HG03108 (cell line): ENCODE results near the gene APBA2.
"Not testable (repeated sequence)": the region's sequence is repeated elsewhere in the genome, so short reads cannot be mapped to it uniquely, and the experiment has no call there.

Source experiments
- ATAC-seq: cut with Tn5 transposase; IDR thresholded peaks from one replicate; pipeline ENCODE4 v1.9.1; 2021; ENCODE audit warnings: moderate library complexity; ENCODE audit not compliant: unreplicated experiment

Gene APBA2

DNA sequence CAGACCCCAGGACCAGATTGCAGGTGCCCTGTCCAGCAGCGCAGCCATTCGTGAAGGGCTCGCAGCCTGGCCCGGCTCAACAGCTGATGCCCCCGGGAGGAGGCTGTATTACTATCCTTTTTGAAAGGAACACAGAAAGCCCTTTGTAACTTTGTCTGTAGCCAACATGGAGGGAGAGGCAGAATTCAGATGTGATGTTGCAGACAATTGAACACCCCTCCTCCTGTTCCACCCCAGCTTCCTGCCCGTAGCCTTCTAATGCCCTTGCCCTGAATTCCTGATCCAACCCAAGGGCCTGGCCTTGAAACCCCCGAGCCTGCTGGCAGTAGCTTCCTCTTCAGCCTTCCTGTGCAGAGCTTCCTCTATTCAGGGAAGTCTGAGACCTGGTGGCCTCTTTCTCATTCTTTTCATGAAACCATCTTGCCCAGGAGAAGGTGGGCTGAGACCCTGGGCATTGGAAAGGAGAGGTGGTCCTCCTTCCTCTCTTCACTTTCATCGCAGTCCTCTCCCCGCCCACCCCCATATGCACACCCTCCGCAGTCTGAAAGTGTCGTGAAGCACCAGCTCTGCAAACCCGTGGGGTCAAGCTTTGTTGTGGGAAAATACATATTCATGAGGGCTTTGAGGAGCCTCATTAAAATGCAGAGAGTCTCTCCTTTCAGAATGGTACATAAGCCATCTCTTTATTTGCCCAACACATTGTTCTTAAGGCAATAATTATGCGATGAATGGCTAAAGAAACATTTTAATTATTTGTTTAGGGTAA, 109.2 kb downstream of the APBA2 start:
- ATAC-seq = no peak

DNA sequence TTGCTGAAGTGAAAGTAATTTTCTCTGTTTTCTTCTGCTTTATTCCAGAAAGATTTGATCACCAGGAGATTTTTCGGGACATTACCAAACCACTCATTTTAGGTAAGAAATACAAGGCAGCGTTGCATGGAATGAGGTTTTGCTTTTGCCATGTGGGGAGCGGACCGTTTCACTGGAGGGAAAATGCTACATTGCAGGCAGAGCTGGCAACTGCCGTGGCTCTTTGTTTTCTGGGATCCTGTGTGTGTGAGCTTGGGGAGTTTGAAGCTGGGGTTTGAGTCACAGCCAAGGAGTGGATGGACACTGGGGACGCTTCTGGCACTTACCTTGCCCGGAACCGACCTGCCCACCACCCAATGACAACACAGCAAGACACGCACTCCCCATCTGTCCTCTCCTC, 109.9 kb downstream of the APBA2 start:
- no peak for ATAC-seq

DNA sequence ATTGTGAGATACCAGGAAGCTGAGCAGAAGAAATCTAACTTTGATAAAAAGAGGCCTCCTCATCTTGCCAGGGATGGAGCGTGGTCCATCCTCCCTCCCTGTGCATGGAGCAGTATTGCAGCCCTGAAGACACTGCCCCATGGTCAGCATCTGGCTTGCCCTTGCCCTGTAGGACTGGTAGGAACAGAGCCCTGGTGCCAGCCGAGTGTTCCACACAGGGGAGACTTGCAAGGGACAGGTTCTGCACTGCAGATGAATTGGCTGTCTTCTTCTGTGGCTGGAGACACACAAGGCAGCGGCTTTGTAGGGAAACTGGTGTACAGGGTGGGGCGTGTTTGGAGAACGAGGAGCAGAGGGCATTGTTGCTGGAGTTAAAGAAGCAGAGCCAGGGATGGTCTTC, 110.5 kb downstream of the APBA2 start:
- no peak for ATAC-seq

DNA sequence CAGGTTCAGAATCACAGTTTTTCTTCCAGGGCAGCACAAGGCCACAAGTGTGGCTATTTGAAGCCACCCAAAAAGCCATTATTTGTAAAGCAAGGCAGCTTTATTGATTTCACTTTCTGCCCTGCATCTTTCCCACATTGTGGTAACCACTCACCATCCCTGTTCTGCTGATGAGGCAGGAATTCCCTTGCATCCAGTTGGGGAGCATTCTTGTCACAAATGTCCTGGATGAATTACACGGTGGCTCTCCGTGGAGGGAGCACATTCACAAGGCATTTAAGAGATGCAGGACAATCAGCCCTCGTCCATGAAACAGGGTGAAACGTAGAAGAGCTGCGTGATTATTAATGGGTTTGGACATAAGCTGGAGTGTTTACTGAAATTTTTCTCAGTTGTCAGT, 111.2 kb downstream of the APBA2 start:
- ATAC-seq = no peak

DNA sequence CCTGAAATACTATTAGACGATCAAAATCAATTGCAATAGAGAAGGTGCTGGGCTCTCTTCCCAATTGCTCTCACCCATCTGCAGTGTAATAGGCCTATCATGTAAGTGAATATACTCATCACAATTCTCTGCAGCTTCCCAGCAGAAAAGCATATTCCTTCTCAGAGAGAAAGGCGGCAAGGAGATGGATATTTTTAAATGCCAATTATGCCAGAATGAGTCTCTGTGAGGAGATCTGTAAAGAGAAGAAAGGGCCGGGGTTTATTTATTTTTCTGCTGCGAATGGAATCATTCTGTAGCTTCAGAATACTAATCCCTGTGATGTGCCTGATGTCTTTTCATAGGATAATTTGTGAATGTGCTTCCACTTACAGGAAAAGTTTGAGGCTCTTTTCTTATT, 112.0 kb downstream of the APBA2 start:
- ATAC-seq = no peak

DNA sequence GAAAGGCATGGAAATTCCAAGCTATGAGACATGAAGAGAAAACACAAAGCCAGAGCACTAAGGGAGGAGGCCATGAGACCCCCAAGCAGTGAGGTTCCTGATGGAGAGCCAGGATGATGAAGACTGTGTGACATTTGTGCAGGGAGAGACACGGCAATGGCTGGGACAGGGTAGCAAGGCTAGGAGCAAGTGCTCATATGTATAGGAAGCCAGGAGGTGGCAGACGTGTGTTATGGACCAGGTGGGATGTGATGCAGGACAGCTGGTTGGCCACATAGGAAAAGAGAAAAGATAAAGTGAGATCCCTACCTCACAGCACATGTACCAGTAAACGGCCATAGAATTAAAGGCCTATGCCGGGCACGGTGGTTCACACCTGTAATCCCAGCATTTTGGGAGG, 112.7 kb downstream of the APBA2 start:
- ATAC-seq = no peak

DNA sequence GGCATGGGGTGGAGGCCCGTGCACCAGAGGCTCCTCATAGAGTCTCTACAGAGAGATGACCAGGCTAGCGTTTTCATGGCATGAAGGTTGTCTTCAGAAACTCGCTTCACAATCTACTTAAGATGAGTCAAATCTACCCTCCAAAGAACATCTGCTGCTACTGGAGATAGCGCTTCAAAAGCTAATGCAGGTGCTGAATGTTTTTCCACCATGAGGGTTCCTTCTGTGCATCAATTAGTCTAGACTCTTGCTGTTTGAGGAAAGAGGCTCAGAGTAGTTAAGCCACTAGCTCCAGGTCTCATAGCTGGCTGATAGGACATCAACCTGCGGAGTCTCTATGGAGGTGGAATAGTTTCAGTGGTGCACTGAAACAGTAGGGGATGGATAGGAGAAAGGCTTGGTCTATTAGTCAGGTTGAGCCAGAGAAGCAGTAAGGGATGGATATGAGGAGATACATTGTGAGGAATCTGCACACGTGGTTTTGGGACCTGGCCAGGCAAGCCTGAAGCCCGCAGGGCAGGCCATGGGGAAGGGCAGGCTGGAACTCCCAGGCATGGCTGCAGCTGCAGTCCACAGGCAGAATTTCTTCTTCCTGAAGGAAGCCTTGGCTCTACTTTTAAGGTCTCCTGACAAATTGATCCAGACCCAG, 117.5 kb downstream of the APBA2 start:
- ATAC-seq = no peak

DNA sequence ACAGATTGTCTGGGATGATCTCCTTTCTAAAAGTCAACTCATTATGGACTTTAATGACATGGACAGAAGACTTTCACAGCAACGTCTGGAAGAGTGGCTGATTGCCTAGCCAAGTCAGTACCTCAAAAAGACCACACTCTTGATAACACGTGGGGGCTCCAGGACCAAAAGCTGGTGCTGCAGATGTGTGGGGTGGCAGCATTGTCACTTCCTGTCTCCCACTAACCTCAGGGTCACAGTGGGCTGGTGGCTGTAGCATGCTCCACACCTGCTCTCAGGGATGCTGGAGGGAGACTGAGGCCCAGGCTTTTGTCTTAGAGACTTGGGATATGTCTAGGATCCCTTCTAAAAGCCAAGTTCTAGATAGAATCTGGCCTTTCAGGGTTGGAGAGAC, 118.1 kb downstream of the APBA2 start:
- ATAC-seq = no peak

DNA sequence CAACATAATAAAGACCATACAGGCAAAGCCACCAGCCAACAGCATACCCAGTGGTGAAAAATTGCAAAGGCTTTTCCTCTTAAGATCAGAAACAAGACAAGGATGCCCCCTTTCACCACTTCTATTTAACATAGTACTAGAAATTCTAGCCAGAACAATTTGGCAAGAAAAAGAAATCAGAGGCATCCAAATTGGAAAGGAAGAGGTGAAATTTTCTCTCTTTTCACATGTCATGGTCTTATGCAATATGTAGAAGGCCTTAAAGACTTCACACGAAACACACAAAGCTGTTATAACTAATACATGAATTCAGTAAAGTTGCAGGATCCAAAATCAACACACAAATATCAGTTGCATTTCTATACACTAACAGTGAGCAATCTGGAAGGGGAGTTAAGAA, 120.2 kb downstream of the APBA2 start:
- ATAC-seq = no peak

DNA sequence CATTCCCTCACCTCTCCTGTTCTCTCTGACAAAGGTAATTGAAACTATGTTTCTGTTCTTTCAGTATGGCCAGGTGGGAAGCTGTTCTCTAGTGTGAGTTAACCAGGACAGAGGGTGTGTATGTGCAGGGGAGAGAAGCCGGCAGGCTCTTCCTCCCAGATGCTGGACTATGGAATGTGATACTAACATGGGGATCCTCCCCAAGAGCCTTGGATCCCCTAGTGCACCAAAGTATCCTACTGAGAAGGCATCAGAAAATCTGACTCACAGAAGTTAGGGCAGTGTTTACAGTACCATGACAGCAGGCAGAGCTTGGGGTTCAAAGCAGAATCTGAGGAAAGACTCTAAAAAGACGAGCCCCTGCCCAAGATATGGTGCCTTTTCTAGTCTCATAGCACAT, 123.1 kb downstream of the APBA2 start:
- ATAC-seq = no peak

DNA sequence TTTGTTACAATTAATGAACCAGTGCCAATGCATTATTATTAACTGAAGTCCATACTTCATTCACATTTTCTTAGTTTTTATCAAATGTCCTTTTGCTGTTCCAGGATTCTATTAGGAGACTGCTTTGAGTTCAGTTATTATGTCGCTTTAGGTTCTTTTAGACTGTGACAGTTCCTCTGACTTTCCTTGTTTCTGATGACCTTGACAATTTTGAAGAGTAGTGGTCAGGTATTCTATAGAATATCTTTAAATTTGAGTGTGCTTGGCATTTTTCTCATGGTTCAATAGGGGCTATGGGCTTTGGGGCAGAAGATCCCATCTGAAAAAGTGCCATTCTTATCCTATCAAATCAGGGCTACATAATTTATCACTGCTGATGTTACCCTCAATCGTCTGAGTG, 126.3 kb downstream of the APBA2 start:
- ATAC-seq = no peak

DNA sequence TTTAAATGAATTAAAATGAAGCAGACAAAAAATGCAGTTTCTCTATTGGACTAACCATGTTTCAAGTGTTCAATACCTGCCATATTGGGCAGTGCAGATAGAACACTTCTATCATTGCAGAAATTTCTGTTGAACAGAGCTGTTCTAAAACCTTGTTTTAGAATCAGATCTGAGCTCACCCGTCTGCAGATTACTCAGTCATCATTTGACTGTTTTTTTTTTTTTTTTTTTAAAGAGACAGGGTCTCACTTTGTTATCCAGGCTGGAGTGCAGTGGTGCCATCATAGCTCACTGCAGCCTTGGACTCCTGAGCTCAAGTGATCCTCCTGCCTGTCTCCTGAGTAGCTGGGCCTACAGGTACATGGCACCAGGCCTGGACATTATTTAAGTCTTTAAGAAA, 128.7 kb downstream of the APBA2 start:
- ATAC-seq = no peak

DNA sequence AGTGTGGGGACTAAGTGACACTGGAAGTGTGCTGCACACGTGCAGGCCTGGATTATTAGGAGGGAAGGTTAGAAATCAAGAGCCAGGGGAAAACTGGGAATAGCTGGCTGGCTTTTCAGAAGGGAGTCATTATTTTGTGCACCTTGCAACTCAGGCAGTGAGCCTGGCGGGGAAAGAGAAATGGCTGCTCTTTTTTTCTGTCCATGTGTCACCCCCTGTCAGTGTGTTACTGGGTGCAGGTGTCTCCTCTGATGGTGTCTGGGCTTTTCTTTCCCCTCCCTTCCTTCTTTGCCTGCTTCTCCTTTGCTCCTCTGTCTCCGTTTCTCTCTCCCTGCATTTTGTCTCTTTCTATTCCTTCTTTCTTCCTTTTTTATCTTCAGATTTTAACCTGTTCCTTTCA, 130.7 kb downstream of the APBA2 start:
- no peak for ATAC-seq

DNA sequence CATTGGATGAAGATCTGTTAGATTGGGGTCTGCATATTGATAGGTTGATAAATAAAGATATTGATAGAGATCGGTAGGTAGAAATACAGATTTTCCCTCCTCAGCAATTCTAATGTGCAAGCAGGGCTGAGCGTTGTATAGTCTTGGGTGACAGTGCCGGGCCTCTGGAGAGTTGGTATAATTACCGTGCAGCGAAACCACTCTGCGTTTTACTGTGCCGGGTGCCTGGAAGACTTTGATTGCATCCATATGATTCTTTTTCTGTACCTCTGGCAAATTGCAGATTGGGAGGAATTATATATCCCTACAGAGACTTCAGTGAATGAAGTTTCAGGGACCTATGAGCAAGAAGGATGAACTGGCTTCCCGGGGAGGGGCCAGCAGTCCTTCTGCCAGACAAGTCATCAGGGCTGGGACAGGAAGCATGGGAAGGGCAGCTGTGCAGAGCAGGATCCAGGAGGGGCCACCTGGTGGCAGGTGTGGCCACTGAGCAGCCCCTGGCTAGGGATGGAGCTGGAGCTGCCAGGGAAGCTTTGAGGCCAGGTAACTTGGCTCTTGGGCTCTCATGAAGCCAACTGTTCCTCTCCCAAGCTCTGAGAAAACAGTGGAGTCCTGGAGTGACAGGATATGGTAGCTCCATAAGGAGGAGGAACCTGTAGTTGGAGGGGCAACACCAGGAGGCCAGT, 132.5 kb downstream of the APBA2 start:
- ATAC-seq = no peak

DNA sequence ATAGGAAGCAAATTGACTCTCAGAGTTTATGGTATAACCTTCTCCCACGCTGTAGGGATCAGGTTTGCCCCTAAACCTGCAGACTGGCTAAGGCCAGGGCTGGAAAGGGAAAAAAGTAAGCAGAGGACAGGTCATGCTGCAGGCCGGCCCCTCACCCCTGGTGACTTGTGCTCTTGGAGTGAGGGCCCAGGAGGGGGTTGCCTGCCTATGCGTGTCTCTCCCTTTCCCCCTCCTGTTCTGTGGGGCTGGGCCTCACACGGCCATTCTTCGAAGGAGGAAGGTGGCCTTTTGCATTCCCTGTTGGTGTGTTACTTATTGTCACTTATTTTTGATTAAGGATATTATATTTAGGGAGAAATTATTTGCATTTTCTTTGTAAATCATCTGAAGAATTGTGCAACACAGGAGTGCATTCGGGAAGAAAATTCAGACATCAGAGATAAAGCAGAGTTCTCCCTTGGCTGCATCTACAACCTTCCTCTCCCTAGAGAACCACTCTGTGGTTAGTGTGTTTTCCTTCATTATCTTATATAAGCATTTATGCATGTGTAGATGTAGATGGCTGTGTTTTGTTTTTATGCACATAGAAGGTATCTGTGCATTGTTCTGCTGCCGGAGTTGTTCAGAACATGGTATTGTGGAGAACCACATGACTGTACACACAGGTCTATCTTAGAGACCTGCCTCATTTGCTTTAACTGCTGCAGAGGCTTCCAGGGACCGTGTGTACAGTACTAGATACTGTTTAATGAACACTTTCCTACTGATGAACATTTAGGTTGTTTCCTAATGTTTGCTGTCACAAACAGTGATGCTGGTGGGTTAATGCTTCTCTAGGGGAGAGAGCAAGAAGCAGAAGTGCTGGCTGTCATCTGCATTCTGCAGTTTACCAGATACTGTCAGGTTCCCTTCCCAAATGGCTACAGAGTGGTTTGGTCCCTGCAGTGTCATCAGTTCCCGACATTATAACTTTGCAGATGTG, 133.5 kb downstream of the APBA2 start:
- ATAC-seq = no peak

DNA sequence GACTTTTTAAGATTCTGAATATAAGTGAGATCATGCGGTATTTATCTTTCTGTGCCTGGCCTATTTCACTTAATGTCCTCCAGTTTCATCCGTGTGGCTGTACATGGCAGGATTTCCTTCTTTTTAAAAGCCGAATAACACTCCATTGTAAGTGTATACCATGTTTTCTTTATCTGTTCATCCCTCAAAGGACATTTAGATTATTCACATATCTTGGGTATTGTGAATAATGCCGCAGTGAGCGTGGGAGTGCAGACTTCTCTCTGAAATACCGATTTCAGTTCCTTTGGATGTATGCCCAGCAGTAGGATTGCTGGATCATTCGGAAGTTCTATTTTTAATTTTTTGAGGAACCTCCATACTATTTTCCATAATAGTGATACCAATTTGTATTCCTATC, 136.1 kb downstream of the APBA2 start:
- ATAC-seq = no peak

DNA sequence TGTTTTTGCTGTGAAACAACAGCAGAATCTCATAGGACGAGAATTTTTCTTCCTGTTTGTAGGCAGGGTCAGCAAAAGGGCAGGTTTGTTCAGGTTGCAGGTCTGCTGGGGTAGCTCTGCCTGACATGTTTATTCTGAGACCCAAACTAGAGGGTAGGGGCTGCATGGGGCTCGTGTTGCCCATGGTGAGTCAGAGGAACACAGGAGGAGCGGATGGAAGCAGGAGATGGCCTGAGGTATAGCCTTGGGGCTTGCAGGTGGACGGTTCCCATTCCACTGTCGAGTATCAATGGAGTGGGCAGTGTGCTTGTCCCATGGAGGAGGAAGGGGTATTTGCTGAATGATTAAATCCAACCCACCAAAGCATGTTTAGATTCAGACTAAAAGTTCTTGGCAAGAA, 138.9 kb downstream of the APBA2 start:
- no peak for ATAC-seq

DNA sequence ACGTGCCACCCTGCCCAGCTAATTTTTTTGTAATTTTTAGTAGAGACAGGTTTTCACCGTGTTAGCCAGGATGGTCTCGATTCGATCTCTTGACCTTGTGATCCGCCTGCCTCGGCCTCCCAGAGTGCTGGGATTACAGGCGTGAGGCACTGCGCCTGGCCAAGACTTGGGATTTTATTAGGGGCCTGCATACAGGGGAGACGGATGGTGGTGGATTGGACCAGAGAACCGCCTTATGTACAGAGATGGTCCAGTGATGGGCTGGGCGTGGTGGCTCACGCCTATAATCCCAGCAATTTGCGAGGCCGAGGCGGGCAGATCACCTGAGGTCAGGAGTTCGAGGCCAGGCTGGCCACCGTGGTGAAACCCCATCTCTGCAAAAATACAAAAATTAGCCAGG, 139.6 kb downstream of the APBA2 start:
- not testable (repeated sequence) for ATAC-seq

DNA sequence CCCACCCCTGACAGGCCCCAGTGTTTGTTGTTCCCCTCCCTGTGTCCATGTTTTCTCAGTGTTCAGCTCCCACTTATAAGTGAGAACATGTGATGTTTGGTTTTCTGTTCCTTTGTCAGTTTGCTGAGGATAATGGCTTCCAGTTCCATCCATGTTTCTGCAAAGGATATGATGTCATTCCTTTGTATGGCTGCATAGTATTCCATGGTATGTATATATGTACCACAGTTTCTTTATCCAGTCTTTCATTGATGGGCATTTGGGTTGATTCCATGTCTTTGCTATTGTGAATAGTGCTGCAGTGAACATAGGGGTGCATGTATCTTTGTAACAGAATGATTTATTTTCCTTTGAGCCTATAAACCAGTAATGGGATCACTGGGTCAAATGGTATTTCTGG, 142.4 kb downstream of the APBA2 start:
- ATAC-seq = not testable (repeated sequence)

DNA sequence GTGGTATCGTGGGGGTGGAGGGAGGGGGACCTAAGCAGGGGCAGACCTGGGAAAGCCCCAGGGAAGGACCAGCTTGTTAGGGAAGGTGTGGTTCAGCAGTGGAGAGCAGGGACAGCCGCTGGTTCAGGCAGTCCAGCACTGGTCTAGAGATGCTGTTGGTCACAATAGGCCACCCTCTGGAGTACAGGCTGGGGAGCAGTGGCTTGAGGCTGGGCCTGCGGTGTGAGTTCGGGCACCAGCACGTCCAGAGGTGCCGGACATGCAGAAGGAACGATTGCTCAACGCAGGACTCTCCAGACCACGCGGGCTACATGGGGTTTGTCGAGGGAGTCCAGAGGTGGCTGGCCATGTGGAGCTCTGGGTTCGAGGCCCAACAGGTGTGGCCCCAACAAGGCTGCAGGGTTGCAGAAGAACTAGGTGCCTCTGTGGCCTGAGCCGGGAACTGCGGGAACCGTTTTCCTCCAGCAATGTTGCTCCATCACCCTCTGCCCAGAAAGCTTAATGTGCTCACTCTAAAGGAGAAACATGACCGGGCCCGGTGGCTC, 143.9 kb downstream of the APBA2 start:
- no peak for ATAC-seq
